Tibial nerve (tissue), 4 donors: ENCODE results near the gene ABI3BP. TPM values are rescaled to one million over a fixed set of nuclear protein-coding genes. Genes with fewer than 3 reads are reported as not detected.

Experiments used
- DNase-seq, 2 donors: peaks; one replicate each; pipeline ENCODE4 v3.0.0-alpha.2; 2019; ENCODE audit warnings: low spot score in 2 of 2
- H3K27ac ChIP-seq, 4 donors: fragments of 200-600 bp; sonication (generic) in 3 of 4; one replicate each; pipeline ENCODE4 v1.5.1; 2017 to 2019; ENCODE audit warnings: mild to moderate bottlenecking in 1 of 4
- H3K27me3 ChIP-seq, 2 donors: fragments of 200-600 bp; sonication (generic) in 1 of 2; one replicate each; pipeline versions ENCODE4 v1.5.1 to v1.6.0; 2017 to 2019
- H3K36me3 ChIP-seq, 3 donors: fragments of 200-600 bp; sonication (generic); one replicate each; pipeline ENCODE4 v1.5.1; 2018 to 2019
- H3K4me1 ChIP-seq, 4 donors: fragments of 200-600 bp; sonication (generic) in 3 of 4; one replicate each; pipeline ENCODE4 v1.5.1; 2017 to 2019
- H3K4me3 ChIP-seq, 4 donors: fragments of 200-600 bp; sonication (generic) in 3 of 4; one replicate each; pipeline ENCODE4 v1.5.1; 2017 to 2019; ENCODE audit warnings: mild to moderate bottlenecking in 1 of 4, moderate library complexity in 1 of 4
- H3K9me3 ChIP-seq, 4 donors: fragments of 200-600 bp; sonication (generic) in 3 of 4; one replicate each; pipeline ENCODE4 v1.5.1; 2017 to 2019
- EP300 ChIP-seq, 2 donors: sonication (generic); formaldehyde crosslinking; IDR thresholded peaks; one replicate each; pipeline ENCODE4 v1.6.1; 2017; ENCODE audit warnings: antibody characterized with exemption in 2 of 2, mild to moderate bottlenecking in 1 of 2
- POLR2A ChIP-seq, 2 donors: fragments of 450-650 bp; IDR thresholded peaks; one replicate each; pipeline ENCODE4 v1.6.1; 2017; ENCODE audit warnings: antibody characterized with exemption in 2 of 2, mild to moderate bottlenecking in 2 of 2, moderate library complexity in 2 of 2
- WGBS, 2 donors: methylation state at CpG; one replicate each; pipeline ENCODE4 v1.1.5; 2018; 5-methylcytosine and 5-hydroxymethylcytosine counted together
- total RNA-seq, 4 donors: library from RNA; depleted of rRNA; stranded (reverse); fragments of >200 nt; gene quantifications; one replicate each; pipeline ENCODE4 v1.1.0, GENCODE V29; 2016
- TF ChIP-seq, protein P1 (sequence below), 5 experiments: fragments of 200-600 bp in 3 of 5; fragments of 450-650 bp in 2 of 5; sonication (generic) in 3 of 5; IDR thresholded peaks; one replicate each; pipeline ENCODE4 v1.5.1; 2016 to 2019; ENCODE audit warnings: antibody characterized with exemption in 5 of 5, mild to moderate bottlenecking in 3 of 5, moderate library complexity in 2 of 5

The ABI3BP gene
- total RNA-seq, 4 donors from 2014 or later, result 39.6 to 189 (median 139) TPM

DNA sequence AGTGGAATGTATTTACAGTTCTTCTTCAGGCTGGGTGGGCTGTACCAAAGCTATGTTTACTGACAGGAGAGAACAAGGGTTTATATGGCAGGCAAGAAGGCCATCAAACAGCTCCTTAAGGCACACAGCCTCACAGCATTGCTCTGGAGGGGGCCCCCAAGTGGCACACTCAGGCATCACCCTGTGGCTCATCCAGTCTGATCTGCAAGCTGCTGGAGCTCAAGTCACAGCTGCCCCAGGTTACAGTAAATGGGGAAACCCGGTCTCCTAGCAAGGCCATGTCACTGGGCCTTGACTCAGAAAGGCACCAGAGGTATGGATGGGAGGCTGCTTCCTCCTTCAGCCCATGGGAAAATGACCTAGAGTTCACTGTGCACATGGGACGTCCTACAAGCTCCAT is 216.5 kb downstream of the ABI3BP start:
- Histone ChIP-seq H3K36me3 (peaks cover 0 to 56% (median 0%) of the 10 kb centered on the region in 3 donors), H3K4me1 (no peaks in the 10 kb centered on the region), H3K9me3 (no peaks in the 10 kb centered on the region), H3K27ac (no peak overlapping the region), H3K4me3 (no peak overlapping the region), H3K27me3 (no peaks in the 10 kb centered on the region)
- DNase-seq, result no peak
- 66 to 78% methylated on average over 2 of the region's 2 CpGs for WGBS, 2 donors
- TF ChIP-seq EP300 (IDR thresholded peaks at IDR 0.05) (no peak), POLR2A (IDR thresholded peaks at IDR 0.05) (no peak)
- TF ChIP-seq, protein P1, sequence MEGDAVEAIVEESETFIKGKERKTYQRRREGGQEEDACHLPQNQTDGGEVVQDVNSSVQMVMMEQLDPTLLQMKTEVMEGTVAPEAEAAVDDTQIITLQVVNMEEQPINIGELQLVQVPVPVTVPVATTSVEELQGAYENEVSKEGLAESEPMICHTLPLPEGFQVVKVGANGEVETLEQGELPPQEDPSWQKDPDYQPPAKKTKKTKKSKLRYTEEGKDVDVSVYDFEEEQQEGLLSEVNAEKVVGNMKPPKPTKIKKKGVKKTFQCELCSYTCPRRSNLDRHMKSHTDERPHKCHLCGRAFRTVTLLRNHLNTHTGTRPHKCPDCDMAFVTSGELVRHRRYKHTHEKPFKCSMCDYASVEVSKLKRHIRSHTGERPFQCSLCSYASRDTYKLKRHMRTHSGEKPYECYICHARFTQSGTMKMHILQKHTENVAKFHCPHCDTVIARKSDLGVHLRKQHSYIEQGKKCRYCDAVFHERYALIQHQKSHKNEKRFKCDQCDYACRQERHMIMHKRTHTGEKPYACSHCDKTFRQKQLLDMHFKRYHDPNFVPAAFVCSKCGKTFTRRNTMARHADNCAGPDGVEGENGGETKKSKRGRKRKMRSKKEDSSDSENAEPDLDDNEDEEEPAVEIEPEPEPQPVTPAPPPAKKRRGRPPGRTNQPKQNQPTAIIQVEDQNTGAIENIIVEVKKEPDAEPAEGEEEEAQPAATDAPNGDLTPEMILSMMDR (IDR thresholded peaks at IDR 0.05), result no peak

- Histone ChIP-seq H3K36me3 (peaks cover 0 to 56% (median 0%) of the 10 kb centered on the region in 3 donors), H3K27me3 (no peaks in the 10 kb centered on the region), H3K9me3 (no peaks in the 10 kb centered on the region), H3K4me3 (no peak overlapping the region), H3K4me1 (no peaks in the 10 kb centered on the region), H3K27ac (no peak overlapping the region)
- 88 to 91% methylated on average over 2 of the region's 2 CpGs for WGBS, 2 donors
- TF ChIP-seq POLR2A (IDR thresholded peaks at IDR 0.05), result no peak
- TF ChIP-seq, protein P1 (IDR thresholded peaks at IDR 0.05), result no peak
- no peak for TF ChIP-seq EP300 (IDR thresholded peaks at IDR 0.05)
- DNase-seq, result no peak
These were observed 217.0 kb downstream of the ABI3BP start for GRCh38 chr3:100776097-100776729.

DNA sequence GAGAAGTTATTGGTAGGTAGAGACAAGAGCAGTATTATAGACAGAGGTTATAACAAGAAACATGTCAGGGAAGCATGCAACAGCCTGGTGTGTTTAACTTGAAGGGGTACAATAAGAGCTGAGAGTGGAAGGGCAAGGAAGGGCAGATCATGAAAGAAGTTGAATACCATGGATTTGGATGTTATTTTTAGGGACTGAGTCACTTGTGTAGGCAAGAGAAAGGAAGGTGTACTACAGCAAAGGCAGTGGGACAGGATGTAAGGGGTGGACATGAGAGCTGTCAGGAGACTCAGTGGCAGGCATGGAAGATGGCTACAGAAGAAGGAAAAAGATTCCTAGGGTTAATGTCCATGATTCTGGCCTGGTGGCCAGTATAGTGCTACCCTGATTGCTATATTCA is 217.6 kb downstream of the ABI3BP start:
- Histone ChIP-seq H3K4me1 (no peaks in the 10 kb centered on the region), H3K36me3 (peaks cover 0 to 60% (median 0%) of the 10 kb centered on the region in 3 donors), H3K27ac (no peak overlapping the region), H3K4me3 (no peak overlapping the region), H3K9me3 (no peaks in the 10 kb centered on the region), H3K27me3 (no peaks in the 10 kb centered on the region)
- DNase-seq, result no peak
- TF ChIP-seq, protein P1 (IDR thresholded peaks at IDR 0.05), result no peak
- TF ChIP-seq POLR2A (IDR thresholded peaks at IDR 0.05) (no peak), EP300 (IDR thresholded peaks at IDR 0.05) (no peak)

DNA sequence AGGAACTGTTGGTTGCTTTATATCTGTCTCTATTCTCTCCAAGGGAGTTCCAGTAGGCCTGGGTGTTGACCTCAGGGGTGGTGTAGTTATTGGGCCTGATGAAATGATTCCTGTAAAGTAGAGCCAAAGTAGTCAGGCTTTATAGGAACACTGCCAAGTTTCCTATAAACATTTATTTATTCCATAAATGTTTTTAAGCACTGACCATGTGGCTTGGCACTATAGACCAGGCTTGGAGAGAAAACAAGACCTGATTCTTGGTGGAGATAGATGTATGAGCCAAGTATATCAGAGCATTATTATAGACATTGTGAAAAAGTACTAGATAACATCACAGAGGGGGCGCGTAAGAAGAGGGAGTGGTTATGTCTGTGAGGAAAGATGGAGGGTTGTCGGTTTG is 218.0 kb downstream of the ABI3BP start:
- H3K27ac ChIP-seq, result no peak overlapping the region
- no peak overlapping the region for H3K4me3 ChIP-seq
- H3K27me3 ChIP-seq, result no peaks in the 10 kb centered on the region
- H3K36me3 ChIP-seq, result peaks cover 0 to 63% (median 0%) of the 10 kb centered on the region in 3 donors
- no peaks in the 10 kb centered on the region for H3K9me3 ChIP-seq
- 75 to 79% methylated on average over 3 of the region's 3 CpGs for WGBS, 2 donors
- no peaks in the 10 kb centered on the region for H3K4me1 ChIP-seq
- TF ChIP-seq POLR2A (IDR thresholded peaks at IDR 0.05), result no peak
- TF ChIP-seq EP300 (IDR thresholded peaks at IDR 0.05), result no peak
- TF ChIP-seq, protein P1 (IDR thresholded peaks at IDR 0.05), result no peak
- no peak for DNase-seq

DNA sequence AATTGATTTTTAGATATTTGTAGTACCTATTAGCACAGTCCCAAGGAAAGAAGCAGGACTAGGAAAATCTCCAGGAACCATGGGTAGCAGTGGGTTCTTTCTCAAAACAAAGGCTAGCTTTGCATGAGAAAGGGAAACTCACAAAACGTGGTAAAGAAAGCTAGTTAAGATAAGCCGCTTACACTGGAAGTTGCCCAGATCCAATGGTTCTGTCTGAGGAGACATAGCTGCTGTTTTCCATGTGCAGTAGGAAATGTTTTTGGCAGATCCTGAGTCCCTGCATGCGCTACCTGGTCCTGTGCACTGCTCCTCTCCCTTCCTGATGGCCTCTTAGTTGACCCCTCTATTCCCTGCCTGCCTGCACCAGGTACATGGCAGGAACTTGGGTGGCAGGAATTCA is 223.5 kb downstream of the ABI3BP start:
- no peaks in the 10 kb centered on the region for H3K4me1 ChIP-seq
- 77 to 82% methylated on average over 3 of the region's 3 CpGs for WGBS, 2 donors
- DNase-seq, result no peak
- TF ChIP-seq, protein P1 (IDR thresholded peaks at IDR 0.05), result no peak
- TF ChIP-seq EP300 (IDR thresholded peaks at IDR 0.05) (no peak), POLR2A (IDR thresholded peaks at IDR 0.05) (no peak)
- no peaks in the 10 kb centered on the region for H3K9me3 ChIP-seq
- no peak overlapping the region for H3K27ac ChIP-seq
- peaks cover 0 to 49% (median 0%) of the 10 kb centered on the region in 3 donors for H3K36me3 ChIP-seq
- H3K27me3 ChIP-seq, result no peaks in the 10 kb centered on the region
- no peak overlapping the region for H3K4me3 ChIP-seq
